PC-3 (cell line): ENCODE results near the gene ABCG1.

ENCODE experiments used
- EZH2 ChIP-seq: fragments of 300-600 bp; sonication (generic); IDR thresholded peaks from one replicate; pipeline ENCODE4 v1.6.1; 2017; ENCODE audit warnings: antibody characterized with exemption, mild to moderate bottlenecking, low read length; ENCODE audit not compliant: unreplicated experiment
- EZH2phosphoT487 ChIP-seq: fragments of 300-600 bp; sonication (generic); IDR thresholded peaks from 2 replicates; pipeline ENCODE4 v1.6.1; 2018; ENCODE audit warnings: mild to moderate bottlenecking, antibody characterized with exemption, low read length, borderline replicate concordance
- TF ChIP-seq, protein P1 (sequence below): fragments of 300-600 bp; sonication (generic); conservative IDR thresholded peaks from 2 replicates; pipeline ENCODE4 v1.5.1; 2017; ENCODE audit warnings: antibody characterized with exemption, low read depth, mild to moderate bottlenecking, low read length

DNA sequence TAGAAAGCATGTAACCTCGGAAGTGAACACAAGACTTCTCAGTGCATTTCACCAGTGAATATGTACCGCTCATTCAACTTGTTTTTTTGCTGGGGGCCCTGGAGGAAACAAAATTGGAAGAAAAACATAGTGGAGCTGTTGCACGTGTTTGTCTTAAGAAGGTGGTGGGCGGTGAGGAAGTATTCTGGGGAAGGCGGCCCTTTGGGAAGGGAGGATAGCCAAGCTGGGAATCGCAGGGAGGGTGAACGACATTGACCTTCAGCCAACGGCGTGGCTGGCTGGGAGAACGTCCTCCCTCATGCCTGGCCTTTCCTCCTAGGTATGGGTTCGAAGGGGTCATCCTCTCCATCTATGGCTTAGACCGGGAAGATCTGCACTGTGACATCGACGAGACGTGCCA is 76.9 kb downstream of the ABCG1 start:
- TF ChIP-seq, protein P1, sequence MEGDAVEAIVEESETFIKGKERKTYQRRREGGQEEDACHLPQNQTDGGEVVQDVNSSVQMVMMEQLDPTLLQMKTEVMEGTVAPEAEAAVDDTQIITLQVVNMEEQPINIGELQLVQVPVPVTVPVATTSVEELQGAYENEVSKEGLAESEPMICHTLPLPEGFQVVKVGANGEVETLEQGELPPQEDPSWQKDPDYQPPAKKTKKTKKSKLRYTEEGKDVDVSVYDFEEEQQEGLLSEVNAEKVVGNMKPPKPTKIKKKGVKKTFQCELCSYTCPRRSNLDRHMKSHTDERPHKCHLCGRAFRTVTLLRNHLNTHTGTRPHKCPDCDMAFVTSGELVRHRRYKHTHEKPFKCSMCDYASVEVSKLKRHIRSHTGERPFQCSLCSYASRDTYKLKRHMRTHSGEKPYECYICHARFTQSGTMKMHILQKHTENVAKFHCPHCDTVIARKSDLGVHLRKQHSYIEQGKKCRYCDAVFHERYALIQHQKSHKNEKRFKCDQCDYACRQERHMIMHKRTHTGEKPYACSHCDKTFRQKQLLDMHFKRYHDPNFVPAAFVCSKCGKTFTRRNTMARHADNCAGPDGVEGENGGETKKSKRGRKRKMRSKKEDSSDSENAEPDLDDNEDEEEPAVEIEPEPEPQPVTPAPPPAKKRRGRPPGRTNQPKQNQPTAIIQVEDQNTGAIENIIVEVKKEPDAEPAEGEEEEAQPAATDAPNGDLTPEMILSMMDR, result no peak
- TF ChIP-seq EZH2 (no peak), EZH2phosphoT487 (no peak)
